HG03196 (cell line): ENCODE measurements around the gene MYRIP.
A peak's percentile ranks its signal among the peaks of the same experiment; 100 is the strongest.
"Not testable (repeated sequence)": the region's sequence is repeated elsewhere in the genome, so short reads cannot be mapped to it uniquely, and the experiment has no call there.

Experiments used
- ATAC-seq: cut with Tn5 transposase; IDR thresholded peaks from one replicate; pipeline ENCODE4 v1.9.1; 2021; ENCODE audit not compliant: unreplicated experiment

MYRIP gene

GRCh38 chr3:39809181-39809994, at the start of gene MYRIP:
TSS of gene MYRIP (plus strand) at chr3:39809609. CDS start at chr3:39900817, 91,208 bp downstream.
- peak; percentile 72 for ATAC-seq

GRCh38 chr3:39760325-39760724, 49.1 kb upstream of the MYRIP start:
- ATAC-seq: no peak

GRCh38 chr3:39762537-39763070, 46.8 kb upstream of the MYRIP start:
- ATAC-seq: no peak

GRCh38 chr3:39763390-39763789, 46.0 kb upstream of the MYRIP start:
- no peak for ATAC-seq

GRCh38 chr3:39765575-39765974, 43.8 kb upstream of the MYRIP start:
- no peak for ATAC-seq

GRCh38 chr3:39766433-39766832, 43.0 kb upstream of the MYRIP start:
- no peak for ATAC-seq

GRCh38 chr3:39766909-39767308, 42.5 kb upstream of the MYRIP start:
- not testable (repeated sequence) for ATAC-seq

GRCh38 chr3:39778168-39778567, 31.2 kb upstream of the MYRIP start:
- ATAC-seq: not testable (repeated sequence)

GRCh38 chr3:39779511-39780230, 29.7 kb upstream of the MYRIP start:
- no peak for ATAC-seq

- ATAC-seq: no peak
Observed at GRCh38 chr3:39780352-39780751, 29.1 kb upstream of the MYRIP start.

- no peak for ATAC-seq
Observed at GRCh38 chr3:39781025-39781424, 28.4 kb upstream of the MYRIP start.

GRCh38 chr3:39781632-39782031, 27.8 kb upstream of the MYRIP start:
- ATAC-seq: no peak

GRCh38 chr3:39783680-39784079, 25.7 kb upstream of the MYRIP start:
- ATAC-seq: no peak

GRCh38 chr3:39784922-39785321, 24.5 kb upstream of the MYRIP start:
- ATAC-seq: no peak

- ATAC-seq: no peak
Observed at GRCh38 chr3:39788128-39788883, 21.1 kb upstream of the MYRIP start.

- ATAC-seq: no peak
Observed at GRCh38 chr3:39791603-39792002, 17.8 kb upstream of the MYRIP start.

- no peak for ATAC-seq
Observed at GRCh38 chr3:39794880-39795279, 14.5 kb upstream of the MYRIP start.

- no peak for ATAC-seq
Observed at GRCh38 chr3:39801216-39801615, 8.2 kb upstream of the MYRIP start.

GRCh38 chr3:39802486-39802885, 6.9 kb upstream of the MYRIP start:
- ATAC-seq: not testable (repeated sequence)

GRCh38 chr3:39803956-39804355, 5.5 kb upstream of the MYRIP start:
- no peak for ATAC-seq

GRCh38 chr3:39804951-39805350, 4.5 kb upstream of the MYRIP start:
- ATAC-seq: no peak
